ENCODE results near the gene LYPD6B.

Gene LYPD6B

GRCh38 chr2:149261692-149262091, 223.2 kb downstream of the LYPD6B start:
- TF ChIP-seq YY1 (IDR thresholded peaks at IDR 0.05; ENCODE audit: low read depth) = no peak
- no peak for TF ChIP-seq CREB1 (IDR thresholded peaks at IDR 0.05; ENCODE audit: low read depth)
- TF ChIP-seq REST (IDR thresholded peaks at IDR 0.05; ENCODE audit: low read depth) = no peak
- TF ChIP-seq MAX (IDR thresholded peaks at IDR 0.05) = no peak
- no peak for TF ChIP-seq USF1 (IDR thresholded peaks at IDR 0.05)
- no peak for TF ChIP-seq CEBPB (IDR thresholded peaks at IDR 0.05)
- no peak for TF ChIP-seq ZBTB7A (IDR thresholded peaks at IDR 0.05; ENCODE audit: low read depth)
- TF ChIP-seq TCF12 (IDR thresholded peaks at IDR 0.05; ENCODE audit: low read depth) = no peak
- TF ChIP-seq NFIC (IDR thresholded peaks at IDR 0.05) = no peak
- TF ChIP-seq RAD21 (IDR thresholded peaks at IDR 0.05; ENCODE audit: low read depth) = no peak
- TF ChIP-seq EGR1 (IDR thresholded peaks at IDR 0.05) = no peak
- no peak for TF ChIP-seq TEAD4 (IDR thresholded peaks at IDR 0.05)
- no peak for TF ChIP-seq FOXM1 (IDR thresholded peaks at IDR 0.05; ENCODE audit: borderline replicate concordance, low read depth)
- TF ChIP-seq EP300 (IDR thresholded peaks at IDR 0.05; ENCODE audit: borderline replicate concordance) = no peak
- TF ChIP-seq TAF1 (IDR thresholded peaks at IDR 0.05; ENCODE audit: low read depth) = no peak

All from Ishikawa (cell line).